SK-N-MC (cell line): ENCODE measurements around the gene RFX2.

Source experiments
- DNase-seq: peaks from one replicate; pipeline ENCODE4 v3.0.0-alpha.2; 2011; ENCODE audit warnings: low read depth, low spot score
- H3K27ac ChIP-seq: fragments of 200-600 bp; sonication (generic); 2 replicates; pipeline ENCODE4 v1.5.1; 2016; ENCODE audit warnings: mixed run types
- H3K36me3 ChIP-seq: fragments of 200-600 bp; sonication (generic); 2 replicates; pipeline ENCODE4 v1.6.1; 2017; ENCODE audit warnings: antibody characterized with exemption, low read length, mixed read lengths; ENCODE audit not compliant: insufficient read depth
- H3K4me3 ChIP-seq: fragments of 200-600 bp; sonication (generic); 2 replicates; pipeline ENCODE4 v1.5.1; 2016
- H3K9ac ChIP-seq: fragments of 200-600 bp; sonication (generic); 2 replicates; pipeline ENCODE4 v1.8.0; 2017; ENCODE audit warnings: mixed run types, mixed read lengths; ENCODE audit not compliant: insufficient read length
- H3K9me3 ChIP-seq: fragments of 200-600 bp; sonication (generic); 2 replicates; pipeline ENCODE4 v1.6.1; 2017; ENCODE audit warnings: low read depth, mild to moderate bottlenecking, antibody characterized with exemption, low read length, moderate library complexity, mixed read lengths
- EZH2 ChIP-seq: fragments of 200-600 bp; sonication (generic); IDR thresholded peaks from one replicate; pipeline ENCODE4 v1.6.1; 2017; ENCODE audit warnings: antibody characterized with exemption
- FOXP2 ChIP-seq: optimal IDR thresholded peaks from 2 replicates; pipeline ENCODE3; 2011; ENCODE audit warnings: mild to moderate bottlenecking, moderate library complexity; ENCODE audit not compliant: insufficient read depth; ENCODE audit errors: extremely low read length, control extremely low read depth
- POLR2AphosphoS5 ChIP-seq: IDR thresholded peaks from 2 replicates; pipeline ENCODE4 v1.6.1; 2012; ENCODE audit warnings: mild to moderate bottlenecking, low read depth, low read length, borderline replicate concordance

RFX2 gene

DNA sequence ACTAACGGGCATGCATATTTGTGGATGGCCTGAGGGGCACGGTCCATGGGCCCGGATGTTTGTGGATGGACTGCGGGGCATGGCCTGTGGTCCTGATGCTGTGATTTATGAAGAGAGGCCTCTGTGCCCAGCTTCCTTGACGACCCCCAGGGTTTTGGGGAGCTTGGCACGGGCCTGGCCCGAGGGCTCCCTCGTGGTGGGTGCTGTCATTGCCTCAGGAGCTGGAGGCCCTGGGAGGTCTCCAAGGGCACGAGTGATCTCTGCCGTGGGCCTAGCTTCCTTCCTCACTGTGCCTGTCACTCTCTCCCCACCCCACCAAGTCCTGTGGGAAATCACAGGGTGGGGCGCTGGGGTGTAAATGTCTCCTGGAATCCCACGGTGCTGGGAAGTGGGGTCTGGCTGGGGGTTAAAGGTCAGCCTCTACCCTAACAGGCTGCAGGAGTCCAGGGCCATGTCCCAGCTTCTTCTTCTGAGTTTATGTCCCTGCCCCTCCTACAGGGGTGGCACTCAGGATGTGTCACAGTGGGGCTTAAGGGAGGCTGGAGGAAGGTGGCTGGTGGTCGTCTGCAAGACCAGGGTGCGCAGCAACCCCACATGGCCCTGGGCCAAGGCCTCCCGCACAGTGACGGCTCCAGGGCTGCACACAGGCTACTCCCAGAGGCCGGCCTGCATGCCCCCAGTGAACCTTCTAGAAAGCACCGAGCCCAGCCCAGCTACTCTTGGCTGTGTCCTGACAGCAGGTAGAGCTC lies 104.8 kb downstream of the RFX2 start:
- no peak overlapping the region for H3K4me3 ChIP-seq
- TF ChIP-seq POLR2AphosphoS5, result no peak
- no peak for TF ChIP-seq FOXP2
- H3K27ac ChIP-seq, result no peak overlapping the region

DNA sequence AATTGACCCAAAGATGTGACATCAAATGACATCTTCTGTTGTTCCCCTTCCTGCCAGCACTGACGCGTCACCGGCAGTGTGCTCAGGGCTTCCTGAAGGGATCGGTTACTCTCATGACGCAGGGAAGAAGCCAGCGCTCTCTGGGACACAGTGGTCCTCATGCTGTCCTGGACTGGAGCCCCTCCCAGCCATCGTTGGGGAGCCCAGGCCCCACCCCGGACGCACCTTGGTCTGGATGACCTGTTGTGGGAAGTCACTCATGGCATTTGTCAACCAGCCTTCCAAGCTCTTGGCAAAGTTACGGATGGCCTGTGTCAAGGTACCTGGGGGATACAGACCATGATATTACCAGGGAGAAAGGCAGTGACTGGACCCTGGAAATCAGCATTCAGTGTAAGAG lies 106.3 kb downstream of the RFX2 start:
- H3K36me3 ChIP-seq, result no peaks in the 10 kb centered on the region
- H3K4me3 ChIP-seq, result no peak overlapping the region
- no peak overlapping the region for H3K27ac ChIP-seq
- TF ChIP-seq EZH2, result no peak
- TF ChIP-seq POLR2AphosphoS5, result no peak
- TF ChIP-seq FOXP2, result no peak
- no peak overlapping the region for H3K9ac ChIP-seq
- no peaks in the 10 kb centered on the region for H3K9me3 ChIP-seq
- no peak for DNase-seq

More for the DNA sequence above, 104.8 kb downstream of the RFX2 start:
- Histone ChIP-seq H3K36me3 (no peaks in the 10 kb centered on the region), H3K9me3 (no peaks in the 10 kb centered on the region), H3K9ac (no peak overlapping the region)
- DNase-seq, result no peak

DNA sequence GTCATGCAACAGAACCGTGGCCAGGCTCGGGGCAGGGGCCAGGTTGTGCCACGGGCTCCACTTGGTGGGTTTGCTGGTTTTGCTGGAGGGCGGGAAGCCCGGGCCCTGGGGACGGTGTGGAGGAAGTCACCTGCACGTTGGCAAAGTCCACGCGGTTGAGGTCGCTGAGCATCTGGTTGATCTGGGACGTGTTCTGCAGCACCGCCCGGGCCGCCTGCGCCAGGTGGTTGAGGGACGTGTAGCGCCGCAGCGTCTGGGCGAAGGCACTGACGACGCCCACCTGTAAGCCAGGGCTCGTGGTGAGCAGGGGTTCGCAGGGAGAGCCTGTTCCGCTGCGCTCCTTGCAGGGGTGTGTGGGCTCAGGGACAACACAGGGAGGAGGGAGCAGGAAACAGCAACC lies 107.7 kb downstream of the RFX2 start:
- no peaks in the 10 kb centered on the region for H3K36me3 ChIP-seq
- H3K4me3 ChIP-seq, result no peak overlapping the region
- no peak for TF ChIP-seq EZH2
- no peak for TF ChIP-seq FOXP2
- TF ChIP-seq POLR2AphosphoS5, result no peak
- H3K27ac ChIP-seq, result no peak overlapping the region
- DNase-seq, result no peak
- H3K9me3 ChIP-seq, result no peaks in the 10 kb centered on the region
- H3K9ac ChIP-seq, result no peak overlapping the region

DNA sequence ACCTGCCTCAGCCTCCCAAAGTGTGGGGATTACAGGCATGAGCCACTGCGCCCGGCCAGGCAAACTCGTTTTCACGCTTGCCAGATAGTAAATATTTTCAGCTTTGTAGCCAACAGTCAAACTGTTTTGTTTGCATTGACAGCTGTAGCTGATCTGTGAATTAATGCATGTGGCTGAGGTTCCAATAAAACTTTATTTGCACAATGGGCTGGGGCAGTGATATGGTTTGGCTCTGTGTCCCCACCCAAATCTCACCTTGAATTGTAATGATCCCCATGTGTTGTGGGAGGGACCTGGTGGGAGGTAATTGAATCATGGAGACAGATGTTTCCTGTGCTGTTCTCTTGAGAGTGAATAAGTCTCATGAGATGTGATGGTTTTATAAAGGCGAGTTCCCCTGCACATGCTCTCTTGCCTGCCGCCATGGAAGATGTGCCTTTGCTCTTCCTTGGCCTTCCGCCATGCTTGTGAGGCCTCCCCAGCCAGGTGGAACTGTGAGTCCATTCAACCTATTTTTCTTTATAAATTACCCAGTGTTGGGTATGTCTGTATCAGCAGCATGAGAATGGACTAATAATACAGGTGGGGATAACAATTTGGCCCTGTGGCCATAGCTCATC lies 110.0 kb downstream of the RFX2 start:
- Histone ChIP-seq H3K36me3 (no peaks in the 10 kb centered on the region), H3K4me3 (no peak overlapping the region), H3K9me3 (no peaks in the 10 kb centered on the region), H3K9ac (no peak overlapping the region), H3K27ac (no peak overlapping the region)
- no peak for DNase-seq
- TF ChIP-seq FOXP2 (no peak), EZH2 (no peak), POLR2AphosphoS5 (no peak)

DNA sequence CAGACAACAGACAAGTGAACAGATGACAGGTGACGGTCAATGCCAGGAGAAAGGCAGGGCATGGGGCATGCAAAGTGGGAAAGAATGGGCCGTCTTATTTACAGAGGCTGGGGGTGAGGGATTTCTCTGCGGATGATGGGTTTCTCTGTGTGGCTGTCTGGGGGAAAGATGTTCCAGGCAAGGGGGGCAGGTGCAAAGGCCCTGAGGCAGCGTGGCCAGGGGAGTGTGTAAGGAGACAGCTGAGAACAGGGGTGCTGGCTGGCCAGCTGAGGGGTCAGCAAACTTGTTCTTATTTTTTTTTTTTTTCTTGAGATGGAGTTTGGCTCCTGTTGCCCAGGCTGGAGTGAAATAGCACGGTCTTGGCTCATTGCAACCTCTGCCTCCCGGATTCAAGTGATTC lies 110.6 kb downstream of the RFX2 start:
- Histone ChIP-seq H3K27ac (no peak overlapping the region), H3K9ac (no peak overlapping the region), H3K36me3 (no peaks in the 10 kb centered on the region), H3K9me3 (no peaks in the 10 kb centered on the region), H3K4me3 (no peak overlapping the region)
- TF ChIP-seq POLR2AphosphoS5 (no peak), EZH2 (no peak), FOXP2 (no peak)
- no peak for DNase-seq

DNA sequence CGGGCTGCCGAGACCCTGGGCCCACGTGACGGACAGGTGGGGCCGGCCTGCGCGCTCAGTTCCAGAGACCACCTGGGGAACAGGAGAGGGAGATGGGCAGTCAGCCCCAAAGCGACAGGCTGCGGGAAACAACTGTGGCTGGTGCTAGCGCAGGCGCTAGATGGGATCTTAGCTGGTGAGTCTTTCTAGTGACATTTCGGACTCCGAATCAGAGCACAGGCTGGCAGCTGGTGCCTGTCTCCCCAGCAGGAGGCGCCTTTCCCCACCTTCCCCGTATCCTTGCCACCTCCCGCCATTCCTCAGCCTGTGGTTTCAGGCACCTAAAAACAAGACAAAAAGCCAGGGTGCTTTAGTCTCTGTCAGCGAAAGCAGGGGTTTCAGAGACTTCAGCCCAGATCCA lies 112.9 kb downstream of the RFX2 start:
- Histone ChIP-seq H3K9me3 (no peaks in the 10 kb centered on the region), H3K4me3 (no peak overlapping the region), H3K9ac (no peak overlapping the region), H3K27ac (no peak overlapping the region), H3K36me3 (no peaks in the 10 kb centered on the region)
- DNase-seq, result no peak
- TF ChIP-seq EZH2 (no peak), POLR2AphosphoS5 (no peak), FOXP2 (no peak)

DNA sequence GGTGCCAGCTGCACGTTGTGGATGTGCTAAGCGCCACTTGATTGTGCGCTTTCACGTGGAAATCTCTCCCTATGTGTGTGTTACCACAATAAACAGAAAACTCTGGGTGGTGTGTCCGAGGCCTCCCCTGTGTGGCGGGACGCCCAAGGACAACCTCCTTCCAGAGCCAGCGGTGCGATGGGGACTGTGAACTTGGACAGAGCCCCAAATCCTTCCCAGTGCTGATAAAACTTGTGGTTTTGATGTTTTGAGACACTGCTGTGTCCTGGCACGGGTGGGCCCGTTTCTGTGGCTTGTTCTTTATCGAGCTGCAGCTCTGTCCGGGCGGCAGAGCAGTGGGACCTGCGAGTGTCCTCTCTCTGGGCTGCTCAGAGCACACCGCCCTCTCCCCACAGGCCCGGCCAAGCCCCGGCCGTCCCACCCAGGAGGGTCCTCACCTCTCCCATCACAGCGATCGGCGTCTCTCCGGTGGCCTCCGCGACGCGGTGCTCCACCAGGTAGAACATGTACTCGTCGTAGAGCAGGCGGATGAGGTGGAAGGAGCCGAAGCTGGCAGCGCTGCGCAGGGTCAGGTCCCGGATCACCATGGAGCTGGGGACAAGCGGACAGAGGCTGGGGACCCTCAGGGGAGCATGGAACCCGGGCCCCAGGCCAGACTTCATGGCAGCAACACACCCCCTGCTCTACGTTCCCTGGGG lies 113.5 kb downstream of the RFX2 start:
- no peaks in the 10 kb centered on the region for H3K9me3 ChIP-seq
- no peak for TF ChIP-seq POLR2AphosphoS5
- no peak for TF ChIP-seq FOXP2
- no peak for TF ChIP-seq EZH2
- H3K9ac ChIP-seq, result no peak overlapping the region
- DNase-seq, result no peak
- no peak overlapping the region for H3K4me3 ChIP-seq
- H3K27ac ChIP-seq, result no peak overlapping the region
- no peaks in the 10 kb centered on the region for H3K36me3 ChIP-seq

DNA sequence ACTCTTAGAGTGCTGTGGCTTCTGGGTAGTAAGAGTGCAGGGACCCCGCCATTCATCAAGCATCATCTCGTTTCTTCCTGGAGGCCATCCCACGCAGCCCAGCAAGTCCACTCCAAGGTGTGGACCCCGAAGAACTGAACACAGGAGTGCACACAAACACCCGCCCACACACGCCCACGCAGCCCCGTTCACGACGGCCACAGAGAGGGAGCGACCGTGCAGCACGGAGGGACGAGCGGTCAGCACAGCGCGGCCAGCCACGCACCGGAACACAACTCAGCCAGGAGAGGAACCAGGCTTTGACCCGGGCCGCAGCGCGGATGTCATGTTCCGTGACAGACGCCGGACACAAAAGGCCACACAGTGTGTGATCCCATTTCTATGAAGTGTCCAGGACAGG lies 114.2 kb downstream of the RFX2 start:
- no peak overlapping the region for H3K9ac ChIP-seq
- H3K27ac ChIP-seq, result no peak overlapping the region
- TF ChIP-seq POLR2AphosphoS5 (no peak), EZH2 (no peak), FOXP2 (no peak)
- DNase-seq, result no peak
- H3K9me3 ChIP-seq, result no peaks in the 10 kb centered on the region
- H3K4me3 ChIP-seq, result no peak overlapping the region
- H3K36me3 ChIP-seq, result no peaks in the 10 kb centered on the region

DNA sequence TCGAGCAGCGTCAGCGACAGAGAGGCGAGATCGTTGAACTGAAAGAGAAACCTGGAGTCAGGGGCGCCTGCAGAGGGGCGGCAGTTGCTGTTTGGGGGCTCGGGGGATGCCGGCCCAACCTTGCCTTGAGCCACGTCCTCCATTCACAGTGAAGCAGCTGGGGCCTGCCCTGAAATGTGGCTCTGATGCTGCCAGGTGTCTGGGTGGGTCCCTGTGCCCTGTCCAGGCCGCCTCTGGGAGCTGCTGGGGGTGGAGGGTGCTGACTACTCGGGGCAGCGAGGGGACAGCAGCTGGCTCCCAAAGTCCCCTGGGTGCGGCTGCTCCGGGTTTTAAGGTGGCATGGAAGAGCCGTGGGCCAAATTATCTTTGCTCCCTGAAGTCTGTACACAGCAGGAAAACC lies 114.7 kb downstream of the RFX2 start:
- no peak overlapping the region for H3K9ac ChIP-seq
- no peaks in the 10 kb centered on the region for H3K9me3 ChIP-seq
- no peak overlapping the region for H3K4me3 ChIP-seq
- no peaks in the 10 kb centered on the region for H3K36me3 ChIP-seq
- DNase-seq, result no peak
- H3K27ac ChIP-seq, result no peak overlapping the region
- TF ChIP-seq POLR2AphosphoS5, result no peak
- no peak for TF ChIP-seq FOXP2
